OCI-LY7 (cell line): ENCODE results near the gene TICAM1. TPM values are rescaled to one million over a fixed set of nuclear protein-coding genes. Genes with fewer than 3 reads are reported as not detected.

Experiments
- BruUV-seq: library from RNA; stranded (reverse); fragments of 400-500 nt; replicated peaks from 2 replicates; lab custom pipeline; 2021; lab: Mats Ljungman, UMichigan
- CTCF ChIA-PET: fragments of 300-600 bp; sonication (Branson Sonifier 250); formaldehyde crosslinking; loops from one replicate; lab custom pipeline; 2022; ENCODE audit warnings: antibody characterized with exemption; ENCODE audit not compliant: unreplicated experiment; lab: Charles Lee
- POLR2A ChIA-PET: fragments of 300-600 bp; sonication (Branson Sonifier 250); formaldehyde crosslinking; loops from one replicate; lab custom pipeline; 2022; ENCODE audit warnings: antibody characterized with exemption; lab: Charles Lee
- DNase-seq: peaks from one replicate; pipeline ENCODE4 v3.0.0-alpha.2; 2015; ENCODE audit warnings: low spot score
- H2AFZ ChIP-seq: fragments of 200-600 bp; sonication (generic), shearing (Covaris generic); 2 replicates; pipeline ENCODE4 v1.6.1; 2014; ENCODE audit warnings: mild to moderate bottlenecking, antibody characterized with exemption, low read length, moderate library complexity
- H3K27ac ChIP-seq: fragments of 200-600 bp; sonication (generic); 2 replicates; pipeline ENCODE4 v1.5.1; 2014; ENCODE audit warnings: mixed run types, low read depth, mild to moderate bottlenecking, moderate library complexity, low read length, inconsistent platforms; ENCODE audit not compliant: poor library complexity, severe bottlenecking
- H3K36me3 ChIP-seq: fragments of 200-600 bp; sonication (generic); 2 replicates; pipeline ENCODE4 v1.6.1; 2014; ENCODE audit warnings: mild to moderate bottlenecking, antibody characterized with exemption, low read length, moderate library complexity, mixed read lengths; ENCODE audit not compliant: insufficient read depth
- H3K4me1 ChIP-seq: fragments of 200-600 bp; sonication (generic); 2 replicates; pipeline ENCODE4 v1.5.1; 2014; ENCODE audit warnings: mild to moderate bottlenecking, low read length; ENCODE audit not compliant: insufficient read depth, poor library complexity, severe bottlenecking
- H3K4me2 ChIP-seq: fragments of 200-600 bp; sonication (generic); 2 replicates; pipeline ENCODE4 v1.6.1; 2014; ENCODE audit warnings: mild to moderate bottlenecking, low read length
- H3K4me3 ChIP-seq: fragments of 200-600 bp; sonication (generic); 2 replicates; pipeline ENCODE4 v1.5.1; 2014; ENCODE audit warnings: mild to moderate bottlenecking, low read depth, low read length; ENCODE audit not compliant: poor library complexity, severe bottlenecking
- H3K79me2 ChIP-seq: fragments of 200-600 bp; sonication (generic); 2 replicates; pipeline ENCODE4 v1.6.1; 2016; ENCODE audit warnings: low read depth, mild to moderate bottlenecking, low read length, moderate library complexity, mixed read lengths; ENCODE audit not compliant: insufficient read depth
- H3K9me2 ChIP-seq: fragments of 200-600 bp; sonication (generic); 2 replicates; pipeline ENCODE4 v1.6.1; 2016; ENCODE audit warnings: mild to moderate bottlenecking, low read length, mixed read lengths; ENCODE audit not compliant: insufficient read depth
- H3K9me3 ChIP-seq: fragments of 200-600 bp; sonication (generic); 2 replicates; pipeline ENCODE4 v1.6.1; 2014; ENCODE audit warnings: mild to moderate bottlenecking, mixed run types, low read length, mixed read lengths
- H4K20me1 ChIP-seq: fragments of 200-600 bp; sonication (generic); 2 replicates; pipeline ENCODE4 v1.6.1; 2014; ENCODE audit warnings: mild to moderate bottlenecking, antibody characterized with exemption, low read length, moderate library complexity, mixed read lengths; ENCODE audit not compliant: insufficient read depth
- CTCF ChIP-seq: fragments of 200-600 bp; sonication (generic); conservative IDR thresholded peaks from 2 replicates; pipeline ENCODE4 v1.5.1; 2014; ENCODE audit warnings: mild to moderate bottlenecking, antibody characterized with exemption, low read length, moderate library complexity, mixed read lengths
- EZH2phosphoT487 ChIP-seq: fragments of 200-600 bp; sonication (generic); IDR thresholded peaks from 2 replicates; pipeline ENCODE4 v1.6.1; 2018; ENCODE audit warnings: low read depth, borderline replicate concordance, mild to moderate bottlenecking, mixed run types, antibody characterized with exemption, low read length, moderate library complexity, mixed read lengths
- intact Hi-C: fragments of 100-400 bp; cut with micrococcal nuclease; formaldehyde crosslinking; loops from one replicate; pipeline ENCODE4 v1.10.0; 2022; ENCODE audit not compliant: unreplicated experiment
- total RNA-seq, 2 experiments: library from RNA; depleted of rRNA in 1 of 2; stranded (reverse); fragments of >200 nt in 1 of 2; shearing (Covaris generic) in 1 of 2; gene quantifications; 2 replicates each; pipeline ENCODE4 v1.2.3, GENCODE V29; 2014 to 2022

TICAM1 gene
- total RNA-seq, 2 experiments from 2014 or later, result 6.8 to 26.7 TPM

GRCh38 chr19:4821265-4821664, 10.2 kb downstream of the TICAM1 start:
- H4K20me1 ChIP-seq, result no peaks in the 10 kb centered on the region
- no peak for DNase-seq
- H3K27ac ChIP-seq, result no peak overlapping the region
- POLR2A ChIA-PET, result no interaction called here
- peaks cover 72% of the 10 kb centered on the region for H3K36me3 ChIP-seq
- CTCF ChIA-PET, result no interaction called here
- H3K4me2 ChIP-seq, result no peak overlapping the region
- no peaks in the 10 kb centered on the region for H3K9me3 ChIP-seq
- peaks cover 47% of the 10 kb centered on the region for H3K79me2 ChIP-seq
- no peak for TF ChIP-seq CTCF
- TF ChIP-seq EZH2phosphoT487, result no peak
- H3K4me1 ChIP-seq, result peaks cover under 1% of the 10 kb centered on the region
- intact Hi-C loops, result no loop called here
- H3K9me2 ChIP-seq, result no peaks in the 10 kb centered on the region
- no peak overlapping the region for H3K4me3 ChIP-seq
- no TSS peak for BruUV-seq
- no peak overlapping the region for H2AFZ ChIP-seq

- BruUV-seq, result no TSS peak
Observed at GRCh38 chr19:4817467-4818277, 13.8 kb downstream of the TICAM1 start.

More at GRCh38 chr19:4817467-4818277, 13.8 kb downstream of the TICAM1 start:
- Histone ChIP-seq H3K27ac (no peak overlapping the region), H4K20me1 (no peaks in the 10 kb centered on the region), H3K4me2 (no peak overlapping the region), H3K4me1 (peaks cover 15% of the 10 kb centered on the region), H2AFZ (no peak overlapping the region), H3K4me3 (no peak overlapping the region), H3K79me2 (peaks cover 14% of the 10 kb centered on the region; the same call in 1 of the 2 replicates), H3K9me3 (no peaks in the 10 kb centered on the region), H3K9me2 (no peaks in the 10 kb centered on the region), H3K36me3 (peaks cover 65% of the 10 kb centered on the region)
- no peak for DNase-seq
- TF ChIP-seq CTCF, result no peak
- no peak for TF ChIP-seq EZH2phosphoT487
- ChIA-PET POLR2A (no interaction called here), CTCF (no interaction called here)
- intact Hi-C loops, result no loop called here
